ENCODE results near the gene GFI1B.
"Not testable (repeated sequence)": the region's sequence is repeated elsewhere in the genome, so short reads cannot be mapped to it uniquely, and the experiment has no call there.

GFI1B gene

DNA sequence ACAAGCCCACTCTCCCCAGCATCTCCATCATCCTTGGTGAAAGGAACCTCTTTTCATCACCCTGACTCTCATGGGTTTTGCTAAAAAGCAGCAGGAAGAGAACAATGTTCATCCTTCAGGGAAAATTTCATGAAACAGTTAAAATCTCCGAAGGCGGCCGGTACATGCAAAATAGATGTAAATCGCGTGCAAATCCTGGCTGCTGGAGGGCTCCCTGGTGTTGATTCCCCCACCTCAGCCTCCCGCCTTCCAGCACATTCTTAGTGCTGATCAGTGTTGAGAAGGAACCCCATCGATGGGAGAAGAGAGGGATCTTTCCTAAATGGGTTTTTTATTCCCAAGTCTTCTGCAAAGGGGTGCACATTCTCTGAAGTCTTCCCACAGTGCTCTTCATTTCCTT is 8.7 kb upstream of the GFI1B start:
- DNase-seq, result no peak

DNA sequence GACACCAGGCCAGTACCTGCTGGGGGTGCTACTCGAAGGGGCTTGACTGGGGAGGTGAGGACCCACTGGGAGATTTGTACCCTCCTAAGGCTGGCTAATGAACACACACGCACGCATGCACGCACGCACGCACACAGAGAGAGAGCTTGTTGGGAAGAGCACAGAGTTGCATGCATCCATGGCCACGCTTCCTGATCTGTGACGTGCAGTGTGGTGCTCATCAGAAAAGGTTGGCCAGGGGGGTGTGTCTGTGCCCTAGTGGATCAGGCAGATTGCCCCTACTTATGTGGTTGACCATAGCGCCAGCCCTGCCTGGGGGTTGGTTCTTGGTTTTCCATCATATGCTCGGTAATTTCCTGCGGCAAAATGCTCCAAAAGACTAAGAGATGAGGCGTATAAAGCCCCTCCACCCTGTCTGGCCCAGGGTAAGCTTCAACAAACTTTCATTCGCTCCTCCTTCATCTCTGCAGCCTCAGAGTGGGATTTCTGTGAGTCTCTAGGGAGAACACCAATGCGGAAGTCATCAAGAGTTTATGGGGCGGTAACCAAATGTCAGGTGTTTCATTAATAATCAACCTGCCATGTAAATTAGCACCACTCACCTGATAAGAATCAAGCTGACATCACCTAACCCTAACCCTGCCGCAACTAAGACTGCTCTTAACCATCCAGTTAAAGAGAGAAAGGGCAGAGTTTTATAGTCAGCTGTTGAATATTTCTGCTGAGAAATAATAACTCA is 8.0 kb upstream of the GFI1B start:
- DNase-seq, result no peak

GRCh38 chr9:132973166-132973565 is 5.3 kb upstream of the GFI1B start:
- DNase-seq, result no peak

DNA sequence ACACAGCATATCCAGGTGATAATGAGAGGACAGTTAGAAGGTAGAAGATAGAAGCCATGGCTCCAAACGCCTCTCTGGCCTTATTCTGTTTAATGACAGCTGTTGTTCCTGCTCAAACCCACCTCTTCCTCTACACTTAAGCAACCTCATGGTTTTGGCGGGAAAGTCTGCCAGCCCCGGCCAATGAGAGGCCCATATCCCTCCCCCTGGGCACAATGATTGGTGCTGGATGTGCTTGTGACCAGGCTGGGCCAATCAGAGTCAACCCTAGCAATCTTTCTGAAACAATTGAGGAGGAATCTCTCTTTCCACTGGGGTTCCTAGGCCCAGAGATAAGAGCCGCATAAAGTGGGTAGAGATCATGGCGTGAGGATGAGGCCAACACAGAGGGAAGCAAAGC is 4.8 kb upstream of the GFI1B start:
- DNase-seq, result no peak

GRCh38 chr9:132975961-132976360 is 2.5 kb upstream of the GFI1B start:
- DNase-seq, result no peak

DNA sequence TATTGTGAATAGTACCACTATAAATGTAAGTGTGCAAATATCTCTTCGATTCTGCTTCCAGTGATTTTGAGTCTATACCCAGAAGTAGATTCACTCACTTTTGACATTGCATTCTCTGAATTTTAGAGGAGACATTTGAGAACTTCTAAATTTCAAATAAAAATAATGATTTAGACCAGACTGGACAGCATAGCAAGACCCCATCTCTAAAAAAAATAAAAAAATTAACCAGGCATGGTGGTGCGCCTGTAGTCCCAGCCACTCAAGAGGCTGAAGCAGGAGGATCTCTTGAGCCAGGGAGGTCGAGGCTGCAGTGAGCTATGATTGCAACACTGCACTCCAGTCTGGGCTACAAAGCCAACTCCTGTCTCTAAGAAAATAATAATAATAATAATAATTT is 1.9 kb upstream of the GFI1B start:
- no peak for DNase-seq

- no peak for DNase-seq
Observed at GRCh38 chr9:132978112-132978450, 413 bp upstream of the GFI1B start.

GRCh38 chr9:132980157-132980556 is 1.7 kb downstream of the GFI1B start:
- no peak for DNase-seq

DNA sequence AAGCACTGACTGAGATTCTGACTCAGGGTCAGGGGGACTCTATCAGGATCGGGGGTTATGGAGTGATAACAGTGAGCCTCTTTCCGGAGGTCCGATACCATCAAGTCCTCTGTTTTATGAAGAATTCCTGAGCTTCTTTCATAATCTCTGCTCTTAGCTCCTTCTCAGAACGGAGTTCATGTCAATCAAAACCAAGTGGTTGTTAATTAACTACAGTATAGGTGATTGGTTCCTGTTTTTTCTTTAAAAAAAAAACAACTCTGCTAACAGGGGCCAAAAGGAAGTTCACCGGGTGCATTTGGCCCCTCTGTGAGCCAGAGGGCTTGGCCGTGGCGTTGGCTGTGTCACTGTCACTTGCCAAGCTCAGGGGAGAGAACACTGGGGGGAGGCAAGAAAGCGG is 4.0 kb downstream of the GFI1B start:
- DNase-seq, result no peak

GRCh38 chr9:132983491-132984201 is 5.2 kb downstream of the GFI1B start:
- no peak for DNase-seq

GRCh38 chr9:132984202-132985070 is 5.9 kb downstream of the GFI1B start:
- DNase-seq, result no peak

DNA sequence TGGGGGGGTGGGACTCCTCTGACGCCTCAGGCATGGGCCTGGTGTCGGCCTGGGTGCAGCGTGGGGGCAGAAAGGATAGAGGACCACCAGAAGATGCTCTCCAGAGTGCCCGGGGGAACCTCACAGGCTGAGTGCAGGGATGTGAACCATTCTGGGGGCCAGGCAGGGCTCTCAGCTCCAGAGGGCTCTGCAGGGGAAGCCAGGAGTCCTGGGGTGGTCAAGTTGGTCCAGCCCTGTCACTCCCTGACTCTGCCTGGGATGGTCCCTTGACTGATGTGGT is 6.5 kb downstream of the GFI1B start:
- no peak for DNase-seq

DNA sequence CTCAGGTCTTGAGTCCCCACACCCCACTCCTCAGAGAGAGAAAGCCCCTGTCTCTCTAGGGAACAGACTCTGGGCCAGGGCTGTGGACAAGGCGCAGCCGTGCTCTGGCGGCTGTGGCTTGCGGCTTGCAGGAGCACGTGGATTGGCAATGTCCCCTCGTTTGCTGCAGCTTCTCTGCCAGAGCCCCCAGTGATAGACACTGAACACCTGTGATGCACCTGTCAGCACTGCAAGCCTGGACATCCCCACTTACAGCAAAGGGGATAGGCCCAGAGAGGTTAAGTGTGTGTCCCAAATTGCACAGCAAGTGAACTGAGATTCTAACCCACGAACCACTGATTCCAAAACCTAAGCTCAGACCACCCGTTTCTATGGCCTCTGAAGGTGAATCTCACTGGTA is 7.0 kb downstream of the GFI1B start:
- DNase-seq, result no peak

DNA sequence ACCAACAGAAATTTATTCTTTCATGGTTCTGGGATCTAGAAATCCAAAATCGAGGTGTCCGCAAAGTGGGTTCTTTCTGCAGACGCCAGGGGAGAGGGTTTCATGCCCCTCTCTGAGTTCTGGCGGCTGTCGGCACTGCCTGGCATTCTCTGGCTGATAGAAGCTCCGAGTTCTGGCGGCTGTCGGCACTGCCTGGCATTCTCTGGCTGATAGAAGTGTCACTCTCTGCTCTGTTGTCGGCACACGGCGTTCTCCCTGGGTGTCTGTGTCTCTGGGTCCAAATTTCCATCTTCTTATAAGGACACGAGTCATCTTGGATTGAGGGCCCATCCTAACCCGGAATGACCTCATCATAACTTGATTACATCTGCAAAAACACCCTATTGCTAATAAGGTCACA is 7.6 kb downstream of the GFI1B start:
- no peak for DNase-seq

DNA sequence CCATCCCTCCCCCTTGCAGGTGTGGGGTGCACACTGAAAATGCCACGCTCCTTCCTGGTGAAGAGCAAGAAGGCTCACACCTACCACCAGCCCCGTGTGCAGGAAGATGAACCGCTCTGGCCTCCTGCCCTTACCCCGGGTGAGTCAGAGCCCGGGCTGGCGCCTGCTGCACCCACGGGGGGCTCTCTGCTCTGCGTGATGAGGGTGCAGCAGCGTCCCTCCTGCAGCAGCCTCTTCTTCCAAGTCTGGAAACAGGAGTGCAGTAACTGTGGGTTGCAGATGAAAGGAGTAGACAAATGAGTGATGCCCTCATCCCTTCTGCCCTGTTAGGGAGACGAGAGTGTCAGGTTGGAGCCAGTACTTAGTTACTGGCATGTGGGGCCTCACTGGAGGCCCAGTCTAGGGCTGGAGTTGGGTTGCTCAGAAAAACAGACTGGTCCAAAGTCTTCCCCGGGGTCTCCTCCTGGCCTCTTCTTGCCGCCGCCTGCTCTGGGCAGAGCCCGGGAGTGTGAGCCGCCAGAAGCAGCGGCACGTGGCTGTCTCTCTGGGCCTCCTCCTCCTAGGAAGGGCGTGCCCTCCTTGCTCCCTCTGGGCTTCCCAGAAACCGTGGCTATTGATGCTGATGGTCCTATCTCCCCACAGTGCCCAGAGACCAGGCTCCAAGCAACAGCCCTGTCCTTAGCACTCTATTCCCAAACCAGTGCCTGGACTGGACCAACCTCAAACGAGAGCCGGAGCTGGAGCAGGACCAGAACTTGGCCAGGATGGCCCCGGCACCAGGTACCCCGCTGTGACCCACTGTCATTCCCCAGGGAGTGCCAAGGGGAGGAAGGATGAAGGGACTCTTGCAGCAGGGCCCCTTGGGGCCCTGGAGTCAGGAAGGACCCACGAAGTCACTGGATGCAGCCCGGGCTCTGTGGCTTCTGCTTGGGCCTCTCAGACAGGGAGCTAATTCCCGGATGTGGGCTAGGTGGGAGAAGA is 8.4 kb downstream of the GFI1B start:
- no peak for DNase-seq

- no peak for DNase-seq
Observed at GRCh38 chr9:132988244-132989013, 9.9 kb downstream of the GFI1B start.

DNA sequence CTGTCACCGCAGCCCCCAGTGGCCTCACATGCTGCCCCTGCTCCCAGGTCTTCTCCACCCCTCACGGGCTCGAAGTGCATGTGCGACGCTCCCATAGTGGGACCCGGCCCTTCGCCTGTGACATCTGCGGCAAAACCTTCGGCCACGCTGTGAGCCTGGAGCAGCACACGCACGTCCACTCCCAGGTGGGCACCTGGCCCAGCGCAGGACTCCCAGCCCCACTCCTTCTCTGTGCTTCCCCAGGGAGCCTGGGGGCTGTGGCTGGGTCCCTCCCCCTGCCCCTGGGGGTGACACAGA is 10.5 kb downstream of the GFI1B start:
- no peak for DNase-seq

- DNase-seq, result no peak
Observed at GRCh38 chr9:132989414-132989996, 11.0 kb downstream of the GFI1B start.

GRCh38 chr9:132989998-132990557 is 11.6 kb downstream of the GFI1B start:
- DNase-seq, result not testable (repeated sequence)

GRCh38 chr9:132990781-132991180 is 12.3 kb downstream of the GFI1B start:
- DNase-seq, result no peak

All from central memory CD4-positive, alpha-beta T cell (primary cell).